GM18858 (cell line): ENCODE data around the gene KCTD6.

Source experiments
- ATAC-seq: cut with Tn5 transposase; IDR thresholded peaks from one replicate; pipeline ENCODE4 v1.9.1; 2021; ENCODE audit not compliant: unreplicated experiment

The KCTD6 gene

GRCh38 chr3:58485801-58486435, 6.0 kb upstream of the KCTD6 start:
- ATAC-seq = no peak

DNA sequence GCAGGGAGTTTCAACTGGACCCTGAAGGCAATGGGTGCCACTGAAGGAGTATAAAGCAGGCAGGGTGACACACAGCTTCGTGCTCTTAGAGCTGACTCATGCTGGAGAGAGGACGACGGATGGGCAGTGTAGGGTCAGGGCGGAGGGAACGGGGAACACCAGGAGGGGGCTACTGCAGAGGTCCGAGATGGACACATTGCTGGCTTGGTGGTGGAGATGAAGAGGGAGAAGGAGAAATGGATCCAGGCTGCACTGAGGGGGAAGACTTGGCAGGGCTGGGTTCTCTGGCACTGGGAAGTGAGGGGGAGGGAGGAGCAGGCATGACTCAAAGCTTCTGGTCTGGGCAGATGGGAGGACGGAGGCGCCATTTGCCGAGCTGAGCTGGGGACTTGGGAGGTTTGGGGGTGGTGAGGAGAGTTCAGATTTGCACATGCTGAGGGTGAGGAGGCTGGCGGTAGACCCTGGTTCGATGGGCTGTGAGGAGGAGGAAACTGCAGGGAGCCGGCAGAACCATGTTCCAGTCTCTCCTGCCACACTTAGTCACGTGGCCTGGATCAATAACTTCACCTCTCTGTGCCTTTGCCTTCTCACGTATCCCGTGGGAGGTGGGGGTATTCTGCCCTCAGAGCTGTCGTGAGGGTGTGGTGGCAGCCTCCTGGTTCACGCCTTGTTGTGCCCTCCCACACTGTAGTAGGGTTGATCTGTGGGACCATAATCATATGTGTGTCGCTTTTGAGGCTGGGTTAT, 4.6 kb upstream of the KCTD6 start:
- ATAC-seq = no peak

GRCh38 chr3:58488967-58489366, 2.9 kb upstream of the KCTD6 start:
- ATAC-seq = no peak

- ATAC-seq = no peak
Observed at GRCh38 chr3:58490860-58491501, 915 bp upstream of the KCTD6 start.

DNA sequence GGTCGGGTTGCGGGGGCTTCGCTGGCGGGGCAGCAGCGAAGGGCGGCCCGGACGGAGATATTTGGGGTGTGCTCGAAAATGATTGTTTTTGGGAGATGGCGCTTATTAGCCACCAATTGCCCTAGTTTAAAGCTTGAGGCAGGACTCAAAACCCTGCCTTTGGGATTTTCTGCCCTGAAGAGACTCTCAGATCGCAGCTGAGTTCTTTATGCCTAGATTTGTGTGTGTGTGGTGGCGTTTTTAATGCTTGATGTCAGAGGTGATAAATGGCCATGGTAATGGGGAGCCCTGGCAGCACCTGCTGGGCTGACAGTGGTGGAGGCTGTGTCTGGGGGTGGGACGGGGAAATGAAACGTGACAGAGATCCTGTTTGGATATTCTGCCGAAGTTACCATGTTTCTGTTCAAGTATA, 604 bp downstream of the KCTD6 start:
- ATAC-seq = no peak

GRCh38 chr3:58494107-58494506, 2.2 kb downstream of the KCTD6 start:
- ATAC-seq = no peak

DNA sequence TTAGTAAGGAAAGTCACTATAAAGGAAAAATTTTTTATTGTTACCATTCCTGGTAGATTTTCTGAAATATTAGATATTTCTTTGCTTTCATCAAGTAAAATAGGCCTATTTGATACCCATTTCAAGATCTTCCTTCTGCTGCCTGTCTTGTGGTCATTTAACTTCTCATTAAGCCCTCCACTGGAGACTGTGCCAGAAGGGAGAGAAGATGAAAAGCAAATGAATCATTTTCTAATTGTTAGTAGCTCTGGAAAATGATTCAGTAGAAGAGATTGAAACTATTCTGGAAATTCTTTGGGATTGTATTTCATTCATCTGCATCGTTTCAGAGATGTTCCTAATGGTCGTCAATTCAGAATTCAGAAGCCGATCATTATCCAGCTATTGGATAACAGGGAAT, 3.2 kb downstream of the KCTD6 start:
- ATAC-seq = no peak

- no peak for ATAC-seq
Observed at GRCh38 chr3:58496206-58496857, 4.4 kb downstream of the KCTD6 start.

GRCh38 chr3:58497097-58497496, 5.2 kb downstream of the KCTD6 start:
- no peak for ATAC-seq

DNA sequence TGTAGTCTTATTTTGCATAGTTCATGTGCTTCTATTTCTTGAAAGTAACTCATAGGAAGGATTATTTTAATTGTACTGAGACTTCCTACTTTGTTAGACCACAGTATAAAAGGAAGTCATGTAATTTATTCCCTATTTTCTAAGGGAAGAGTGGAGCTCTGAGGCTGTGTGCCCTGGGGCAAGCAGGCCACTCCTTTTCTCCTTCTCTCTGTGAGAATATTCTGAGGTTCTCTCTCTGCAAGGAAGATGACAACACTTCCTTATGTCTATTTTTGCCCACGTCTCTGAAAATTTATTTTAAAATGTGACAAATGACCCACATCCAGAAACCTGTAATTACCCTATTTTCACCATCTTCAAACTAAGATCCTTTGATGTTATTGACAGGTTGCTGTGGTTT, 11.0 kb downstream of the KCTD6 start:
- no peak for ATAC-seq

DNA sequence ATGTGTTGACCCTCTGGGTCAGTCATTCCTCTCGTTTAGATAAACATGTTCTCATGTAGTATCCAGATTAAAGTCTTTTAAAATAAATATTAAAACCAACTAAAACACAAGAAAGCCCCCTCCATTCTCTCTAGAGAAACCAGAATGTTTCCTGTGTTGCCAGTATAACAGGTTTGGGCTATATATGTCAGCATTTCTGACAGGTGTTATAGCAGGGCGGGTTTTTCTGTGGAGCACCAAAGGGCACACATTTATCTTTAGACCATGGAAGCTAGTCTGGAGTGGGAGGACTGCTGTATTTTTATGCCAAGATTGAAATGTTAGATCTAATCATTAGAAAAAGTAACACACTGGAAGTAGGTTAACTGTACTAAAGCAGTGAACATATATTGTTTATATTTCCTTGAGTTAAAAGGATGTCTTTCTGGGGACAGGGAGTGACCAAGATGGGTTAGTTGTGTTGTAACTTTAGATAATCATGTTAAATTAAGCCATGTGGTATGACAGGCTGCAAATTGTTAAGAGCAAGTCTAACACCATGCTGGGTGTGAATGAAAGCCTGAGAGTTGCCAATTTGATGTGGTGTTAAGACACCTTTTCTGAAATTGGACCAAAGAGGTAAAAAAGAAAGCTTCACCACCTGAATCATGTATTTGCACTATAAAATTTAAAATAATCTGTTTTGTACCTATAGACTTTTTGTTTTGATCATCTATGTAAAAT, 15.6 kb downstream of the KCTD6 start:
- ATAC-seq = no peak

DNA sequence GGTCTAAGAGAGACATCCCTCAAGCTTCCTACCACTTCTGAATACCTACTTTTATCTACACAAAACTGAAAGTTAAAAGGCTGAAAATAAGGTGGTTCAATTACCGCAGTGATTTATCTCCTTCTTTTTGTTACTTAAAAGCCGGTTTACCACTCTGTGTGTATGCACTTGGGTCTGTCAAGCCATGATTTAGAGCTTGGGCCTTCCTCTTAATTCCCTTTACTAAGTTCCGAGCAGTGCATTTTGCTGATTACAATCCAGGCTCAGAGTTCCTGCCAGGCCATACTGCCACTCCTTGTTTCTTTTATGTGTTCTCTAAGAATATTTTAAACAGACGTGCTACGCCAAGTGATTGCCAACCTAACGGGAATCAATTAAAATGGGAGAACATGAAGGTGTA, 16.5 kb downstream of the KCTD6 start:
- ATAC-seq = no peak

DNA sequence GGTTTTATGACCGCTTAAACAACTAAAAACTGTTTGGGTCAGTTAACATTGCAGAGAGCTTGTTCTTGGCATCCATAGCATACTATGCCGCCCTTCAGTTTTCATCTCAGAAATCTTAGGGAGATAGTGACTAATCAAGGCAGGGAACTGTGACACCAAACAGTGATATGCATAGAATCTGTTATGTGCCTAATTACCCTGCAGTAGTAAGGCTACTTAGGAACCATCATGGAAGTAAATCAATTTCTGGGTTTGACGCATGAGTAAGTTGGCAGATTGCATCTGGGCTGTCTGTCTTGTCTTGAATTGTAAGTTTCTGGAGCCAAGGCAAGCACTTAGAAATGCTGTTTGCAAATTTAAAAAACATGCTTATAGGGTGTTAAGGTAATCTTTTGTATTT, 22.5 kb downstream of the KCTD6 start:
- no peak for ATAC-seq

GRCh38 chr3:58518291-58518789, 26.4 kb downstream of the KCTD6 start:
- no peak for ATAC-seq

- ATAC-seq = no peak
Observed at GRCh38 chr3:58519668-58520402, 27.9 kb downstream of the KCTD6 start.

DNA sequence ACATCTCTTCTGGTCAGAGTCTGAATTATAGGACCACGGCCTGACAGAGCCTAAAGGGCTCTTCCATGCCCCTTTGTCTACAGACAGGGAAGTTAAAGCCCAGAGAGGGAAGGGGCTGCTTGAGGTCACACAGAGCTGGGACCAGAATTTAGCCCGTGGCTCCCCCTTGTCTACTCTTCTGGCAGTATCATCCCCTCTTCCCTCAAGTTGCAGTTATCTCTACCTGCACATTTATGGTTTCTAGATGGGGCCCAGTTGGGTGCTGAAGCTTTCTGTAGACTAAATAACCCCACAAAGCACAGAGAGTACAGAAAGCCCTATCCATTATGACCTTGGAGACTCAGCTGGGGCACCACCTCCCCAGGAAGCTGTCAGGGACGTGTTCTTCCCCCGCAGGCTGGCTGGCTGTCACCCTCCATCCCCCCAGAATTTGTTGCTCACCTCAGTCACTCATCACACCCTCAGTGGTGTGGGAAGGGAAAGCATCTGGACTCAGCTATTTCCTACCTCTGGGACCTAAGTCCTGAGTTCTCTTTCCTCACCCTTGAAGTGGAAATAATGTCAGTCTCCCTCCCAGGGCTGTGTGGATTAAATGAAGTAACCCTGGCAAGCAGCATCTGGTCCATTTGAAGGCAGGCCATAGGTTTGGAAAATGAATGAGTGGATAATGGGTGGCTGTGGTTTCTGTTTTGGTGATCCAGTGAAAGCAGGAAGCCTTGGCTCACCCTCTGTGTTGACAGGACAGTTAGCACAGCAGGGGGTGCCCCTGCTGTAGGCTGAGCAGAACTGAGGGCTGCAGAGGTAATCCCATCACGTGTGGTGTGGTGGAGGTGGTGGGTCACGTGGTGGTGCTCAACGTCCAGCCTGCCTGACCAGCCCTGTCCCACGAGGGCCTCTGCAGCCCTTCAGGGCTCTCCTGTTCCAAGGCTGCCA, 28.8 kb downstream of the KCTD6 start:
- ATAC-seq = no peak

GRCh38 chr3:58521336-58521670, 29.4 kb downstream of the KCTD6 start:
- ATAC-seq = no peak

DNA sequence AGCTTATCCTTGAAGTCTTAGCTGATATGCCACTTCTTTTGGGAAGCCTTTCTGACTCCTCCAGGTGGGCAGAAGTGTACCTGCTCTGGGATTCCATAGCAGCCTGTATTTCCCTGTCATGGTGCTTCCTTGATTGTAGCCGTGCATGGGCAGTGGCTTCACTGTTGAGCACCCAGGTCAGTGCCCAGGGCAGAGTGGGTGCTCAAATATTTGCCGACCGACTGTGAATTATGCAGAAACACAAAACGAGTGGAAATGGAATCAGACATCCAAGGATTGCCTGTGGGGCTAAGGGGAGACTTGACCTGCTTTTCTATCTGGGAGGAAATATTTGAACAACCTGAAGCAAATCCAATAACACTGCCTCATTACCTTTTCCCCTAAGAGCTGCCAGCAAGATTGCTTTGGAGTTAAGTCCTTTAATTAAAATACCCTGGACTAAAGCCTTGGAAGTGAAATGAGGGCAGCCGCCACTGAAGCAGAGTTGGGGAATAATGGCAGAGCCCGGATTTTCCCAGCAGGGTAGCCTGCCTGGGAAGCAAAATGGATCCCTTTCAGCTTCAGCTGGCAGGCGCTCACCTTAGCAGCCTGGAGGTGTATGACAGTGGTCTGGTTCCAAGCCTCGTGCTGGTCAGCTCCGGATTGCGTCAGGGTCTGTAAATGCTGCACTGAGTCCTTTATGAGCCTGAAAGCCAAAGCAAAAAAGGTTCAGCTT, 30.2 kb downstream of the KCTD6 start:
- no peak for ATAC-seq
